ENCODE measurements around the gene TAL2.
"Not testable (repeated sequence)": the region's sequence is repeated elsewhere in the genome, so short reads cannot be mapped to it uniquely, and the experiment has no call there.

TAL2 gene

DNA sequence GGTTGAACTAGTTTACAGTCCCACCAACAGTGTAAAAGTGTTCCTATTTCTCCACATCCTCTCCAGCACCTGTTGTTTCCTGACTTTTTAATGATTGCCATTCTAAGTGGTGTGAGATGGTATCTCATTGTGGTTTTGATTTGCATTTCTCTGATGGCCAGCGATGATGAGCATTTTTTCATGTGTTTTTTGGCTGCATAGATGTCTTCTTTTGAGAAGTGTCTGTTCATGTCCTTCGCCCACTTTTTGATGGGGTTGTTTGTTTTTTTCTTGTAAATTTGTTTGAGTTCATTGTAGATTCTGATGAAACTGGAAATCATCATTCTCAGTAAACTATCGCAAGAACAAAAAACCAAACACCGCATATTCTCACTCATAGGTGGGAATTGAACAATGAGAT lies 41.4 kb downstream of the TAL2 start:
- DNase-seq (ENCODE audit: low read depth in 4 of 4, low spot score in 1 of 4): not testable (repeated sequence)

DNA sequence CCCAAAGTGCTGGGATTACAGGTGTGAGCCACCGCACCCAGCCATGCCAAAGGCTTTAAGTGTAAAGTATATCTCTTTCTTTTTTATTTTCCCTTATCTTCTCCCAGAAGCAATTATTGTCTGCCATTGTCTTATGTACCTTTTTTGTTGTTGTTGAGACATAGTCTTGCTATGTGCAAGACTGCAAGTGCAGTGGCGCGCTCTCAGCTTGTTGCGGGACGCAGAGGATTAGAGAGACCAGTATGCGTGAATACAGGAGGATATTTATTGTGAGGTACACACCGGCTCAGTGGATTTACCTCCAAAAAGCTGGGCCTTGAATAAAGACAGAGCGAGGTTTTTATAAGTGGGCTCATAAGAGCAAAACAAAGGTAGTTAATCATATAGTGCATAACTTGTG lies 43.9 kb downstream of the TAL2 start:
- no peak for DNase-seq (ENCODE audit: low read depth in 4 of 4, low spot score in 1 of 4)

DNA sequence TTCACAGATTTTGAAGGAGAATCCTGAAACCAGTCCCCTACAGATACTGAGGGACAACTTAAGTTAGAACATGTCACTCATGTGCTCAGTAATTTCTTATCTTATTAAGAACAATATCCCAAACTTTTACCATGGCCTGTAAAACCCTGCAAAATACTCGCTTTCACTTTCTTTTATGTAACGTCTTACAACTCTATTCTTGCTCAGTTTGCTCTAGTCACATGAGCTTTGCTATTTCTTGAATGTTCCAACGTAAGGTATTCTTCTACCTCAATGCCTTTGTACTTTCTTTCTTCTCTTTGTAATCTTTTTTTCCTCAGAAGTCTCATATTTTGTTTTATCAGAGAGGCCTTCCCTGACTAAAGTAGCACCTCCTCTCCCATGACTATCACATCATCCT lies 46.1 kb downstream of the TAL2 start:
- DNase-seq (ENCODE audit: low read depth in 4 of 4, low spot score in 1 of 4): no peak

DNA sequence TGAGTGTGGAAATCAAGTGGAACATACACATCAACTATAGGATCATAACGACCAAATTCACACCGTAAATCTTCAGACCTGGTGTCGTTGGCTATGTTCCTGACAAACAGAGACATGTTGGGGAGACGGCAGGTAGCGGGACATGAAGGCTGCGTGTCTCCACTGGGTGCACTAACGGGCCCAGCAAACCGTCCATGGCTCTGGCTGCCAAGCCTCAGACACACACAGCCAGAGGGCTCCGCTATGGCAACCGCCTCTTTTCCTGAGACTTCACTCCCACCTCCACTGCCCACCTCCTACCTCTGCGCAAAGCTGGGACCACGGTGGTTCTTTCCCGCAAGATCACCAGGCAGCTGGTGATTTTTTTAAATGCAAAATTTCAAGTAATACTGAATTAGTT lies 48.4 kb downstream of the TAL2 start:
- no peak for DNase-seq (ENCODE audit: low read depth in 4 of 4, low spot score in 1 of 4)

DNA sequence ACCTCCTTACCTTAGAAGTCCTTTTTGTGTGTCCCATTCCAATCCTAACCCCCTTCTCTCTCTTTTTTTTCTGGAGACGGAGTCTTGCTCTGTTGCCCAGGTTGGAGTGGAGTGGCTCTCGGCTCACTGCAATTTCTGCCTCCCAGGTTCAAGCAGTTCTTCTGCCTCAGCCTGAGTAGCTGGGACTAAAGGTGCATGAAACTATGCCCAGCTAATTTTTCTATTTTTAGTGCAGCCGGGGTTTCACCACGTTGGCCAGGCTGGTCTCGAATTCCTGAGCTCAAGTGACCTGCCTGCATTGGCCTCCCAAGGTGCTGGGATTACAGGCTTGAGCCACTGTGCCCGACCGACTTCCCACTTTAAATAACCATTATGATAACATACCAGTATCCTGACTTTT lies 49.6 kb downstream of the TAL2 start:
- DNase-seq (ENCODE audit: low read depth in 4 of 4, low spot score in 1 of 4): no peak

DNA sequence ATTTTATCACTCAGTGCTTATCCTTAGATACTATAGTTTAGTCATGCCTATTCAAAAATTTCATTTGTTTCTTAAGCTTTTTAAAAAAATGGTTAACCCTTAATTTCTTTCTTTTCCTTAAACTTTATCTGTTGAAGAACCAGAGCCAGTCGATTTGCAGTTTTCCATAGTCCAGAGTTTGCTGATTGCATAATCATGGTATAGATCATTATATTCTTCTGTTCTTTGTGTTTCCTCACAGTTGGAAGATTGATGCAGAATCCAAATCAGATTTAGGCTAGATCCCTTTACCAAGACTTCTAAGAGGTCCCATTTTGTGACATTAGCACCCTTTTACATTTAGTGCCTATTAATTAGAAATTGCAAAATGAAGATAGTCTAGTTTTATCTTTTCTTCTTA lies 50.0 kb downstream of the TAL2 start:
- no peak for DNase-seq (ENCODE audit: low read depth in 4 of 4, low spot score in 1 of 4)
